Measurements from ENCODE around the gene TDO2. TPM values are rescaled to one million over a fixed set of nuclear protein-coding genes. Genes with fewer than 3 reads are reported as not detected.
A peak's percentile ranks its signal among the peaks of the same experiment; 100 is the strongest.

Gene TDO2
- 4.9 TPM for polyA plus RNA-seq (2013, experiment 1 of 2)
- polyA plus RNA-seq (2013, experiment 2 of 2) = 5.3 TPM

DNA sequence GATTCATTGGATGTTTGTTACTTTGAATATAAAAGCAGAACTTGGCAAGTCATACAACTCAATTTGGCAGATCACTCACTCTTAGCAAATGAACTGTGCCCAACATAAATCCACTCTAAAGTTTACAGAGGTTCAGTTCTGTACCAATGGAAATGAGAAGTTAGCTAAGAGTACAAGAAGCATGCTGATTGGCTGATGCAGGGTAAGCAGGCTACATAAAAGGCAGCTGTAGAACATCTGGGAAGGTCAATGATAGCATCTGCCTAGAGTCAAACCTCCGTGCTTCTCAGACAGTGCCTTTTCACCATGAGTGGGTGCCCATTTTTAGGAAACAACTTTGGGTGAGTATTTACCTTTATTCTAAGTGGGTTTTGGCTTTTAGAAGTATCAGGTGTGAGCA is at the start of gene TDO2:
Gene TDO2 (plus strand): TSS at position 244 of the 400 bp plus-strand sequence. CDS start 63 bp downstream, at position 307.
- Histone ChIP-seq H2BK15ac (ENCODE audit: low read depth, poor library complexity, severe bottlenecking) (no peak within 1 kb of the TSS), H2BK5ac (ENCODE audit: low read depth, low read length, poor library complexity, severe bottlenecking) (no peak within 1 kb of the TSS), H3K18ac (ENCODE audit: low read depth in 1 of 2, low read length in 2 of 2) (peak within 1 kb of the TSS; percentile 70 to 76), H2AFZ (ENCODE audit: low read depth, low read length) (no peak within 1 kb of the TSS), H2AK5ac (ENCODE audit: low read length, severe bottlenecking) (no peak within 1 kb of the TSS), H3K27ac (ENCODE audit: low read length, poor library complexity, severe bottlenecking) (no peak within 1 kb of the TSS), H3K4me3 (ENCODE audit: insufficient read depth in 1 of 2, low read depth in 1 of 2, low read length in 2 of 2) (no peak within 1 kb of the TSS), H3K36me3 (ENCODE audit: control insufficient read depth in 1 of 2, insufficient read depth in 2 of 2, low read depth in 1 of 2, low read length in 2 of 2) (no peaks in the 10 kb centered on the region), H4K8ac (ENCODE audit: low read length) (peak within 1 kb of the TSS; percentile 54), H3K4ac (ENCODE audit: low read depth in 1 of 2, low read length in 2 of 2) (peak within 1 kb of the TSS; percentile 35 to 51), H2BK120ac (ENCODE audit: low read depth, low read length) (peak within 1 kb of the TSS; percentile 73), H3K14ac (ENCODE audit: low read length in 2 of 2) (no peak within 1 kb of the TSS), H3K27me3 (ENCODE audit: control insufficient read depth in 1 of 2, insufficient read depth in 1 of 2, low read length in 2 of 2) (no peaks in the 10 kb centered on the region), H3K9me3 (ENCODE audit: control insufficient read depth, low read length) (peaks cover 2% of the 10 kb centered on the region), H3K9ac (ENCODE audit: low read length) (no peak within 1 kb of the TSS), H3K23ac (ENCODE audit: low read length in 2 of 2) (no peak within 1 kb of the TSS), H3K79me1 (replicated peaks; ENCODE audit: low read length, poor library complexity, severe bottlenecking) (no peaks in the 10 kb centered on the region), H2BK12ac (ENCODE audit: low read length in 2 of 2) (peak within 1 kb of the TSS in 1 of 2 experiments; percentile 90), H4K91ac (ENCODE audit: low read length) (peak within 1 kb of the TSS; percentile 61), H3K4me1 (ENCODE audit: control insufficient read depth, insufficient read depth, low read depth, low read length) (no peaks in the 10 kb centered on the region), H3K4me2 (ENCODE audit: low read length, poor library complexity, severe bottlenecking) (no peak within 1 kb of the TSS)
- 73% methylated on average over 1 of the region's 1 CpG for WGBS
- DNase-seq = no peak

DNA sequence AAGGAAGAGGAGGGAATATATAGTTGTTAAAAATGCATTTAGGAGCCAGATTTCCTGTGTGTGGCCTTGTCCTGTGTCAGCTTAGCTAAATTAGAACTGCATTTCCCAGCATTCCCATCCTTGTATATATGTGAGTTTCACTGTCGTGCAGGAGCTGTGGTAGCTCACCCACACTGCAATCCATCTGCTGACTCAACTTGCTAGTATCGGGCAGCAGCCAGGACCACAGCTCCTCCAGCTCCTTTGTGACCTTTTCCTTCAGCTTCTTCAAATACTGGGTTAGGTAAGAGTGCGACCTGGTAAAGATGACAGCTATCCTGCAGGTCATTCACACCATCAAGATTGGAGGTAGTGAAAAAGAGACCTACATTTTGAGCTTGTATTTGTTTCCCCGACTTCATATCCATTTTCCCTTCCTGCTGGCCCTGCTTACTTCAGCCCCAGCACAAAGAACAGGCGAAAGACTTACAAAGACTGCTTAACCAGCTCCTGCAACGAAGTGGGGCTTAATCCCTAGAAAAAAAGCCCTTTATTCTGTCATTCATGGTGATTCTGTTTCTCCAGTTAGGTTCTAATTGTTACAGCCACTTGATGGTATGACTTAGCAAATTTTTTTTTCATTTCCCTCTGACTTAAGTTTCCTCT is 48.8 kb upstream of the TDO2 start:
- no peak overlapping the region for H3K4me2 ChIP-seq (ENCODE audit: low read length, poor library complexity, severe bottlenecking)

DNA sequence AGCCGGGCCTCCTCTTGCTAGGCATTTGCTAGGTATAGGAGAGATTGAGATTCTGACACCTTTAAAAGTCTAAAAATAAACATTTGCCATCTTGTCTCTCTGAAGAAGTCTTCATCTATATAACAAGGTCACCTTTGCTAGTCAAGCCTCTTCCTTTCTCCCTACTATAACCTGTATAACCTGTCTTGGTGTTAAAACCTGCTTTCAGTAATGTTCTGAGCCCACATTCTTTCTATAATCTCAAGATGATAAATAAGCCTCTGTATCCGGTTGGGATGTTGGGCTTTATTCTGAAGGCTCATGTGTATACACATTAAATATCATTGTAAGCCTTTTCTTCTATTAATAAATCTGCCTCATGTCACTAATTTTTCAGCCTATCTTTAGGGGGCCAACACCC is 47.6 kb upstream of the TDO2 start:
- Histone ChIP-seq H2BK5ac (ENCODE audit: low read depth, low read length, poor library complexity, severe bottlenecking) (no peak overlapping the region), H2AK5ac (ENCODE audit: low read length, severe bottlenecking) (no peak overlapping the region), H3K79me1 (replicated peaks; ENCODE audit: low read length, poor library complexity, severe bottlenecking) (no peaks in the 10 kb centered on the region), H3K4me2 (ENCODE audit: low read length, poor library complexity, severe bottlenecking) (no peak overlapping the region), H4K8ac (ENCODE audit: low read length) (no peak overlapping the region), H3K9me3 (ENCODE audit: control insufficient read depth, low read length) (no peaks in the 10 kb centered on the region), H3K27me3 (ENCODE audit: control insufficient read depth in 1 of 2, insufficient read depth in 1 of 2, low read length in 2 of 2) (no peaks in the 10 kb centered on the region), H3K23ac (ENCODE audit: low read length in 2 of 2) (no peak overlapping the region), H4K91ac (ENCODE audit: low read length) (no peak overlapping the region), H3K4ac (ENCODE audit: low read depth in 1 of 2, low read length in 2 of 2) (no peak overlapping the region), H3K4me3 (ENCODE audit: insufficient read depth in 1 of 2, low read depth in 1 of 2, low read length in 2 of 2) (no peak overlapping the region), H3K36me3 (ENCODE audit: control insufficient read depth in 1 of 2, insufficient read depth in 2 of 2, low read depth in 1 of 2, low read length in 2 of 2) (no peaks in the 10 kb centered on the region), H3K4me1 (ENCODE audit: control insufficient read depth, insufficient read depth, low read depth, low read length) (no peaks in the 10 kb centered on the region), H2BK15ac (ENCODE audit: low read depth, poor library complexity, severe bottlenecking) (no peak overlapping the region), H3K18ac (ENCODE audit: low read depth in 1 of 2, low read length in 2 of 2) (no peak overlapping the region), H2BK12ac (ENCODE audit: low read length in 2 of 2) (no peak overlapping the region), H2AFZ (ENCODE audit: low read depth, low read length) (no peak overlapping the region), H3K27ac (ENCODE audit: low read length, poor library complexity, severe bottlenecking) (no peak overlapping the region), H3K14ac (ENCODE audit: low read length in 2 of 2) (no peak overlapping the region), H3K9ac (ENCODE audit: low read length) (no peak overlapping the region), H2BK120ac (ENCODE audit: low read depth, low read length) (no peak overlapping the region)
- DNase-seq = no peak
- WGBS = 100% methylated on average over 1 of the region's 2 CpGs

More for the DNA sequence above, 48.8 kb upstream of the TDO2 start:
- Histone ChIP-seq H3K27me3 (ENCODE audit: control insufficient read depth in 1 of 2, insufficient read depth in 1 of 2, low read length in 2 of 2) (no peaks in the 10 kb centered on the region), H3K4me3 (ENCODE audit: insufficient read depth in 1 of 2, low read depth in 1 of 2, low read length in 2 of 2) (no peak overlapping the region), H2BK120ac (ENCODE audit: low read depth, low read length) (no peak overlapping the region), H3K79me1 (replicated peaks; ENCODE audit: low read length, poor library complexity, severe bottlenecking) (no peaks in the 10 kb centered on the region), H2BK5ac (ENCODE audit: low read depth, low read length, poor library complexity, severe bottlenecking) (no peak overlapping the region), H4K91ac (ENCODE audit: low read length) (no peak overlapping the region), H2BK15ac (ENCODE audit: low read depth, poor library complexity, severe bottlenecking) (peak overlapping the region; percentile 12), H2AFZ (ENCODE audit: low read depth, low read length) (peak overlapping the region; percentile 77), H3K18ac (ENCODE audit: low read depth in 1 of 2, low read length in 2 of 2) (peak overlapping the region in 1 of 2 experiments; percentile 78), H3K9ac (ENCODE audit: low read length) (peak overlapping the region; percentile 39), H3K27ac (ENCODE audit: low read length, poor library complexity, severe bottlenecking) (no peak overlapping the region), H3K9me3 (ENCODE audit: control insufficient read depth, low read length) (no peaks in the 10 kb centered on the region), H2AK5ac (ENCODE audit: low read length, severe bottlenecking) (no peak overlapping the region), H3K23ac (ENCODE audit: low read length in 2 of 2) (no peak overlapping the region), H3K36me3 (ENCODE audit: control insufficient read depth in 1 of 2, insufficient read depth in 2 of 2, low read depth in 1 of 2, low read length in 2 of 2) (no peaks in the 10 kb centered on the region), H4K8ac (ENCODE audit: low read length) (peak overlapping the region; percentile 40), H3K4me1 (ENCODE audit: control insufficient read depth, insufficient read depth, low read depth, low read length) (no peaks in the 10 kb centered on the region), H3K14ac (ENCODE audit: low read length in 2 of 2) (no peak overlapping the region), H2BK12ac (ENCODE audit: low read length in 2 of 2) (peak overlapping the region in 1 of 2 experiments; percentile 52), H3K4ac (ENCODE audit: low read depth in 1 of 2, low read length in 2 of 2) (no peak overlapping the region)
- peak; percentile 65 for DNase-seq
- WGBS = 76% methylated on average over 5 of the region's 6 CpGs

DNA sequence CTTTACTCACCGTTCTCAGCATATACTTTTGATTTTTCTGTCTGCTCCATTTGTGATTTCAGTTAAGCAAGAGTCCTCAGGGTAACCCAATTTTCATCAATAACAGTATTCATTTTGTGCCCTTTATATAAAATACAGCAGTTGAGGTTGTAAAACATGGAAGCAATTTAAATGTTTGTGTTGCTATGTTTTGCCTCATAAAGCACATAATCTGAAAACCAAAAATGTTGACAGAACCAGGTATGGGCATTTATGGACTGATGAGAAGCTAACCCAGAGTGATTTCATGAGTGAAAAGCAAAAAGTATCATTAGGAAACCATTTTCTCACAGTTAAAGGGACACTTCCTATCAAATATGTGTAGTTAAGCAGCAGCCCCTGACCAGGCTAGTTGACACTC is 37.3 kb upstream of the TDO2 start, which contains the start of gene ASIC5:
Gene ASIC5 (minus strand): TSS at position 101 of the 400 bp plus-strand sequence. CDS start 51 bp downstream, at position 50.
- Histone ChIP-seq H3K9me3 (ENCODE audit: control insufficient read depth, low read length) (no peaks in the 10 kb centered on the region), H2BK5ac (ENCODE audit: low read depth, low read length, poor library complexity, severe bottlenecking) (no peak within 1 kb of the TSS), H3K4ac (ENCODE audit: low read depth in 1 of 2, low read length in 2 of 2) (no peak within 1 kb of the TSS), H3K4me3 (ENCODE audit: insufficient read depth in 1 of 2, low read depth in 1 of 2, low read length in 2 of 2) (no peak within 1 kb of the TSS), H3K23ac (ENCODE audit: low read length in 2 of 2) (no peak within 1 kb of the TSS), H3K14ac (ENCODE audit: low read length in 2 of 2) (no peak within 1 kb of the TSS), H4K8ac (ENCODE audit: low read length) (no peak within 1 kb of the TSS), H2AK5ac (ENCODE audit: low read length, severe bottlenecking) (no peak within 1 kb of the TSS), H2AFZ (ENCODE audit: low read depth, low read length) (no peak within 1 kb of the TSS), H3K27me3 (ENCODE audit: control insufficient read depth in 1 of 2, insufficient read depth in 1 of 2, low read length in 2 of 2) (no peaks in the 10 kb centered on the region), H2BK15ac (ENCODE audit: low read depth, poor library complexity, severe bottlenecking) (no peak within 1 kb of the TSS), H2BK12ac (ENCODE audit: low read length in 2 of 2) (no peak within 1 kb of the TSS), H3K4me1 (ENCODE audit: control insufficient read depth, insufficient read depth, low read depth, low read length) (no peaks in the 10 kb centered on the region), H3K79me1 (replicated peaks; ENCODE audit: low read length, poor library complexity, severe bottlenecking) (no peaks in the 10 kb centered on the region), H3K4me2 (ENCODE audit: low read length, poor library complexity, severe bottlenecking) (no peak within 1 kb of the TSS), H2BK120ac (ENCODE audit: low read depth, low read length) (no peak within 1 kb of the TSS), H3K36me3 (ENCODE audit: control insufficient read depth in 1 of 2, insufficient read depth in 2 of 2, low read depth in 1 of 2, low read length in 2 of 2) (no peaks in the 10 kb centered on the region), H3K18ac (ENCODE audit: low read depth in 1 of 2, low read length in 2 of 2) (no peak within 1 kb of the TSS), H3K9ac (ENCODE audit: low read length) (no peak within 1 kb of the TSS), H4K91ac (ENCODE audit: low read length) (no peak within 1 kb of the TSS), H3K27ac (ENCODE audit: low read length, poor library complexity, severe bottlenecking) (no peak within 1 kb of the TSS)
- DNase-seq = no peak
- no CpG with 5 or more reads among the region's 1 CpG for WGBS
